HG03159 (cell line): ENCODE results near the gene SNX11.

Source experiments
- ATAC-seq: cut with Tn5 transposase; IDR thresholded peaks from one replicate; pipeline ENCODE4 v1.9.1; 2021; ENCODE audit warnings: mild to moderate bottlenecking, moderate library complexity; ENCODE audit not compliant: unreplicated experiment

The SNX11 gene

DNA sequence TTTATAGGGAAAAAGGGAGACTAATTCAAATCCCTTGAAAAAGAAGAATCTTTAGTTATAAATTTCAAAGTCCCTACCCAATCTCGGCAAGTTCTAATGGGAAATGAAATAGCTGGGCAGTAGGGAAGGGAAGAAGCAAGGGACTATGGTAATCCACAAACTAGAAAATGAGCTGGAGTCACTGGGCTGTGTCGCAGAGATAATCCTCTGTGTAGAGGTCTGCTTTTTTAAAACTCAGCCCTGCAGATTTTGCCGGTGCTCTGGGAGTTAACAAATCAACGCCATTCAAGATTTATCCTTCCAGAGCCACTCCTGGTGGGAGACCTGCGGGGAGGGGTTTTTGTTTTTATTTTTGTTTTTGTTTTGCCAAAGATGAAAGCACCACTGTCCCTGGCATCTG, 20.8 kb downstream of the SNX11 start:
- no peak for ATAC-seq

DNA sequence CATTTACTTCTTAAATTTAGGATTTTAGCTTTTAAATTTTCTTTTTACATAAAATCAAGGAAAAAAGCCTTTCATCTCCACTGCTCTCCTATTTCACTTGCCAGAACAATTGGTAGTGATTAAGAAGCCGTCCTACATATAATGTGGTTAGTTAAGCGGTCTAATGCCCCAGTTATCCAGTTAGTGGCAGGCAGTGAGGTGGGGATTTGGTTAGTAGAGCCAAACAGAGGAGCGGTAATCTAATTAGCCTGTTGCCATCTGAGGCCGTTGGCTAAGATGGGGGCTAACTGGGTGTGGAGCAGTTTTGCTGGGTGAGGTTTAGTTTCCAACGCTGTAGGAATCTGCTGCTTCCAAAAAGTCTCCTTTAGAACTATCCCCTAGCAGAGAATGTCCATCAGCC, 22.4 kb downstream of the SNX11 start:
- ATAC-seq: no peak

DNA sequence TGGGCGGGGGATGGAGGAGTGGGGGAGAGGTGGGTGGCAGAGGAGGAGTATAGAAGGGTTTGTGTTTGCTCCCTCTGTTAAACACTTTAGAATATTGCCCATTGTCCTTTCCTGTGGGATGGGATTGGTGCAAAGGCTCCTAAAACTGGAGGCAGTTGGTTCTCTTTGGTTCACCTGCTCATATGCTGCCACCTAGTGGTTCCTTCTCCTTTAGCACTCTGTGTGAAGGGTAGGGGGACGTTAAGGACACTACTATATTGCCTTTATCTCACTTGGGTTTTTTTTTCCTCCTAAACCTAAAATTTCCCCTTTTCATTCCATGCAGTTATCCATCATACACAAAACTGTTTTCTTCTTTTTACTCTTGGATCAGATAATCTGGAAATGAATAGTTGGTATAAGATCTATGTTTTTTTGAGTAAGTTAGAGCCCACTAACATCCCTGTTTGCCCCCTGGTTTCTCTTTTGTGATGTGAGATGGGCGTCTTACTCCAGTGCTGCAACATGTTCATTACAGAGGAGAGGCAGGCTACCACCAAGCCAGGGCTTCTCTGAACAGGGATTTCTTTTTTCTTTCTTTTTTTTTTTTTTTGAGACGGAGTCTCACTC, 23.8 kb downstream of the SNX11 start:
- ATAC-seq: no peak

DNA sequence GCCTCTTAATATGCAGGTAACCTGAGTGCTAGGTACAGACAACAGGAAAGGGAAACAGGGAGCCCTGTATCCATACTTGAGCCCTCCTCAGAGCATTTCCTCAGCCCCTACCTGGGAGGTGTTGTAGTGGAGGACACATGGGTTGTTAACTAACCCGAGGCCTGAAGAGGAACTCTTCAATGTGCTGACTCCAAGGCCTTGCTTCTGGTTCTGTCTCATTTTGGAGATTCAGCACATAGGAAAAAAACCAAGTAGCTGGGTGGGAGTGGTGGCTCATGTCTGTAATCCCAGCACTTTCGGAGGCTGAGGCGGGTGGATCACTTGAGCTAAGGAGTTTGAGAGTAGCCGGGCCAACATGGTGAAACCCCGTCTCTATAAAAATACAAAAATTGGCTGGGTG, 24.8 kb downstream of the SNX11 start:
- no peak for ATAC-seq

DNA sequence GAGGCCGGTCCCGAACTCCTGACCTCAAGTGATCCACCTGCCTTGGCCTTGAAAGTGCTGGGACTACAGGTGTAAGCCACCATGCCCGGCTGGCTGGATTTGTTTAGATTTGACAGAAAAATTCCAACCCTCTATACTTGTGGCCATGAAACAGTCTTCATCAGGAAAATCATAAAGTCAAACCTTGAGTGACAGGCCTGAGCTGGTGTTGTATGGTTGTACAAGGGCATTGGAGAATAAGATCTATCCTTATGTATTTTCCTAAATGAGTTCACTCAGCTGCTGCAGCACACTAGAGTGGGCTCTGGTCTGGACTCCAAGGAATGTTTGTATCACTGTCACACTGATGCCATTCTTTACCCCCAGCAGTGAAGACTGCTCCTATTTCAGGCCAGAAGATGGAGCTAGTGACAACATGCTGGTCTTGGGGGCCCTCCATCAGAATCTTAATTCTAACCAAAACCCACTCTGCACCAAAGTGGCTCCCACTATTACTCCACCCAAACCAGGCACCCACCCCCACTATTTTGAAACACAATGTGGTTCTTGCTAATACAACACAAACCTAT, 27.4 kb downstream of the SNX11 start:
- ATAC-seq: no peak

DNA sequence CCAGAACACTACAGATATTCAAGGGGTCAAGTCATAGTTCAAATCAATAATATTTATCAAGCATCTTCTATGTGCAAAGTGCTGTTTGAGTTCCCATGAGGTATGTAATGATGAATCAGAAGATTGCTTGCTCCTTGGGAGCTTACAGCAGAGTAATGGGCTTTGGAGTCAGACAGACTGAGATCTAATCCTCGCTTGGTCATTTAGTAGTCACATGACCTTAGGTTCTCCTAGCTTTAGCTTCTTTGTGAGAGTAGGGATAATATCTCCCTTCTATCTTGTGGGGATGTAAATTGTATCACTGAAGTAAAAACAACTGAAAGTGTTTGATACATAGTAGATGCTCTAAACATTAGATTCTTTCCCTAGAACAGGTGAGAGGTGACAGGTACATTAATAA, 30.1 kb downstream of the SNX11 start:
- no peak for ATAC-seq

DNA sequence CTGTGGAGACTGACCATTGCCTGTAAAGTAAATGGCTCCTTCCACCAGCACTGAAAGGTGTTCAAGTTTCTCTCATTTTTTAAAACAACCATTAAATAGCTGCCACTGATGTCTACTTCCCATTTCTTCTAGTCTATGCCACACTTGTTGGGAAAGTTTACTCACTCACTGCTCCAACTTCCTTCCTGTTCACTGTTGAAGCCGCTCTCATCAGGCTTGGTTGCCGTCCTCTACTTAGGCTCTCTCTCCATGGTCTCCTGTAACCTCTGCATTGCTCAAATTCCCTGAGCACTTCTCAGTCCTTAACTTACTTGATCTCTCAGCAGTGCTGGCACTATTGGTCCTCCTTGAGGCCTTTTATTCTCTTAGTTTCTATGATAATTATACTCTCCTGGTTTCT, 32.4 kb downstream of the SNX11 start:
- ATAC-seq: no peak

DNA sequence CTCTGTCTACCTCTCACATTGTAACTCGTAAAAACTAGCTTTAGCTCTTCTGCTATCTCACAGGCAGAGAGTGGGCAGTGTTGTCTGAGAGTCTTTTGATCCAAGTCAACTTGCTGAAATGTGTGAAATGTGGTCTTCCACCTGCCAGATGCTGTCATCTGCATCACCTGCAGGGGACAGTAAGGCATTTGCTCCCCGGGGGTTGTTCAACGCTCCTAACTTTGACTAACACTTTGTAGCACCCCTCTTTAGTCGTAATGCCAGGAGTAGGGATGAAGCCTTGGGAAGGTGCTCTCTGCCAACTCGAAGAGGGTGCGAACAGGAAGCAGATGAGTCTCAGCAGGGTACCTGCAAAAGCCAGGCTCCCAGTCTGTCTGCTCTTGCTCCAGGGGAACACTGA, 36.1 kb downstream of the SNX11 start:
- ATAC-seq: no peak

DNA sequence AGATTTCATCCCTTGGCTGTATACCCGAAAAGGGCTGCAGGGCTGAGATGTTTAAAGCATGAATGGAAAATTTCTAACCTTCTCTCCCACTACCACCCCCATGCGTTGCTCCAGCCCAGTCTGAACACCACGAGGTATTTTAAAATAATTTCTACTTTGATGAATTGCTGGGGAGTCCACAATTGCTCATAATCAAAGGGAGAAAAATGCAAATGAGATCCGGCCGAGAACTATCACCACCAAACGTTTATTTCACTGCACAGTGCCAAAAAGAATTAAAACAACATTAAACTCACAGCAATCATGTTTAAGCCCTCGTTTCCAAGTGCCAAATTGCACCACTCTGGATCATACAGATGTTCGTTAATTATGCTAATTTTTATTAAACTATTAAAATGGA, 36.7 kb downstream of the SNX11 start:
- ATAC-seq: no peak

DNA sequence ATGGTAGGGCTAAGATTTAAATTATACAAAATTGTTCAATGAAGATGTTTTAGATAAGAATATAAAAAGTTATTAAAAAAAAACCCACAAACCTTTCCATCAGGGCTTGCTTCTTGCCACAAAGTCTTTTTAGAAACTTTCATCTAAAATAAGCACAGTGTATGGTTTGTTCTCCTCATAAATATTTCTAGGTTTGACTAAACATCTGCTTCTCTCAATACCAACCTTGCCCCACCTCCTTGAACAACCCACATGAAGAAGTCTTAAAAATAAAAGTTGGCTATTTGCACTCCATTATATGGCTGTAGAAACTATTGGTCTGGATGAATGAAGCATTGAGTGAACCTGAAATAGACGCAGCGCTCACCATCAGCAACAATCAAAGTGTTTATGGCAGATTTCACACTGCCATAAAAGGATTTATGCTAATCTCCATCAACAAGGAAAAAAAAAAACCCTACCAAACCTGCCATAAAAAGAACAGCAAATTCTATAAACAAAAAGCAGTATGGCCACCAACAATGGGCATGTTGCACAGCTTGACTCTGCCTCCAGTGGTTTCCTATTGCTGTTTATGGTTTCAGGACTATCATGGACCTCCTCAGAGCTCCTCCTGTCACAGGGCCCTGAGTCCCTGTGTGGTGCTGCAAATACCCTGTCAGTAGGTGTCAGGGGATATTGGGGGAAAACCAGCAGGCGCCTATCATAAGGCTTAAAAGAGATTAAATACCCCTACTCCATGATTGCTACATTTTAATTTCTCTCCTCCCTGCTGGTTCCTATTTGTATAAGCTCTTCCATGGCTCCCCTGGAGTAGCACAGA, 37.6 kb downstream of the SNX11 start:
- ATAC-seq: no peak

DNA sequence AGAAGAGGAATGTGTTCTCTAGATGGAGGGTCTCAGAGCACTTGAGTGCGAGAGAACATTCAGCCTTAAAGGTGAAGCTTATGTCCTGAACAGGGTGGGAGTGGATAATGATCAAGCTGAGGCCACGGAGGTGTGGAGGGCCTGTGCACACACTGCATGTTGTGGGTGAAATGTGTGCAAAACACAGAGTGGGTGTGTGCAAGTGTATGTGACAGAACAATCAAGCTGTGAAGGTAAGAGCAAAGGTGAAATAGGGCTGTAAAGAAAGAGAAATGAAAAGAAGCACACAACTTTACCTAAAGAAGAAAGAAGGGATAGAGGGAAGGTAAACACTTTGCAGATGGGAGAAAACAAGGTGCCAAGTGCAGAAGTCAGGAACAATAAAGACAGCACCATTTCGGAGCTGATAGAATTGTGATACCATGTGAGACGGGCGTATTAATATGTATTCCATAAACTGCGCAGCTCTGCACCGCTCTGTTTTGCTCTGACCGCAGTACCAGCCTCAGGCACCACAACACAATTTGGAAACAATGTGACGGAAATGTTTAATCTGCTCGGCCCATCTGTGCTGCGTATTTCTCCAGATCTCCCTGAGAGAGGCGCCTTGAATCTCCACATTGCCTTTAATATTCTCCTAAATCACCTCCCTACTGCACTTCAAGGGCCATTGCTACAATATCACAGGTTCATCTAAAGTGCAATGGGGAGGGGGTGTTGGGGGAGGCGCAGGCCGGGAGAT, 40.6 kb downstream of the SNX11 start:
- ATAC-seq: no peak

DNA sequence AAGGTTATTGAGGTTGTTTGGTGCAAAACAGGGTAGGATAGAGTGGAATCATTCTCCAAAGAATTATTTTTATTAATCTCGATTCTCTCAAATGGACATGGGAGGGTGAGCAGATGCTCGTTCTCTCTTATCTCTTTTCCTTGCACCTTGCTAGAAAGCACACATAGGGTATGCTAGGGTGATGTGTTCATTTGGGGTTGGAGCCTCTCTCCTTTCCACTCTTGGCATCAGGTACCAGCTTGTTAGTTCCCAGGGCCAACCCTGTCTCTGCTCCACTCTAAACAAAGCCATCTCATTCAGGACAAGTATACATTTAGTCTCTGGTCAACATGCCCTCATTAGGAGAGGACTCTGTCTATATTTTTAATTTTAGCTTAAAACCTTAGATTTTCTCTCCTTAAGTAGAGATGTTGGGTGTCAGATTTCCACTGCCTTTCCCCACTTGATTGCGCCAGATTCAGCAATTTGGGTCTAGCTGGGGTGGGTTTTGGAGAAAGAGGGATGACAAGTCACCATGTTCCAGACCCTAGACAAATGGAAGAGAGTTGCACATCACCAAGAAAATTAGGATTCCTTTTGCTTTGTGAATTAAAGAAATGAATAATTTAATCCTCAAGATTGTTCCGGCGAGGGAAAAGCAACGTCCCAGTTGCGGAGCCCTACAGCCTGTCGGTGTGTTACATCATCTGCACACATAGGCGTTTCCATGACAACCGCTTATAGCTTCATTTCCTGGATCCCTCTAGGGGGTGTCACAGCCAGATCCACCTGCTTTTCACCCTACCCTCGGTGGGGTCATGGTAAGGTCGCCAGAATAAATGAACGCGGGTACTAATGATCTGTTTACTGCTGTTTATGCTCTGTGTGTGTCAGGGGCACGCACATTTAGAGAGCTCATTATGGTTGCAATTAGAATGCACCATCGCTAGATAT, 41.6 kb downstream of the SNX11 start:
- ATAC-seq: no peak

DNA sequence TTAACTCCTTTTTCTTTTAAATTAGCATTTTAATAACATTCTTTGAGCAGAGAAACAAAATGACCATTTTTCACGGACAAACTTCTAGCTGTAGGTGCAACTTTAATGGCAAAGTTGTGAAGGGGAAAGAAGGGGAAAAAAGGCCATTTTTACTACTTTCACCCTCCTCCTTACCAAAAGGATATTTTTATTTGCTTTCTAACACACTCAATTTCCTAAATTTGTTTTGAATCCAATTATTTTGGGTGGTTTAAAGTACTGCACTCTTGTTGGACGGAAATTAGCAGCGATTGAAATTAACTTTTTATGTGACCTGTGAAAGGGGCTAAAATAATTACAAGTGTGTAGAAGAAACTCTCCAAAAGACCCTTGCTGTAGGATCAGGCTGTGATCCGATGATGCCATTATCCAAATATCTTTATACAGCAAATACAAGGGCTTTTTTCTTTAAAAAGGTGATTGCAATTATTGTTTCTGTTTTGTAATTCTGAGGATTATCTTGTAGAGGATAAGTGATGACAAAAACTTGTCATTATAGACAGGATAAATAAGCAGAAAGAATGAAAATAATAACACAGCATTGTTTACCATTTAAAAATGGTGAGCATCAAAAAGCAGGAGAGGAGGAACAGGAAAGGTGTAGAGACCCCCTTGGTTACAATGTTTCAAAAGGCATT, 42.4 kb downstream of the SNX11 start:
- no peak for ATAC-seq

DNA sequence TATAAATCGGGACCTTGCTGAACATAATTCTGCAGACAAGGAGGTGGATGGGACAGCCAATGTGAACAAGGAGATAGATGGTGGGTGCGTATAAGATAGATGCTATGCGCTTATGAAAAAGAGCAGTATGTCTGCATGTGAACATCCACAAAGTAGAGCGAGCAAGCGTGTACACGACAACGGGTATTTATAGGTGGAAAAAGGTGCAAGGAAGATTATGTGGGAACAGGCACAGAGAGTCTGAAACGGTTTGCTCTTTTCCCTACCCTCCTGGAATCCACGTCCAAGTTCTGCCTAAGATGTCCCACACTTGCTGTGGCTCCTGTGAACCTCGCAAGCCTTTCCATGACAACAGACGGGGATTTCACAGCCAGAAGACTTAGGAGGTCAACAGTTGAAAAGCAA, 43.0 kb downstream of the SNX11 start:
- ATAC-seq: no peak

DNA sequence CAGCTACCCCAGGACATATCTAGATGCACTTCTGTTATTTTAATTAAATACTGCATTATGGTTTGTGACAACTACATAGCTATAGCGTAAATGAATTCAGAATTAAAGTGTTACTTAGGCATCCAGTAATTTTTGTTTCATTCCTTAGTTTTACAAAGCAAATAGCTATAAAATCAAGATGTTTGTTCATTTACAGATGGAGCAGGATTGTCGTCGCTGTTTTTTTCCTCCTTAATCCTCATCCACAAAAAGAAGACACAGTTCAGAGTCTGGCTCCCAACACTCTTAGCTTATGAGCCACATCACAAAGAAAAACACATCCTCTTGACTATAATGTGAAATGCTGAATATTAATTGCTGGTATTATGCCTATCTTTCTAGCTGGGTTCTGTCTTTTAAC, 43.7 kb downstream of the SNX11 start:
- ATAC-seq: no peak

DNA sequence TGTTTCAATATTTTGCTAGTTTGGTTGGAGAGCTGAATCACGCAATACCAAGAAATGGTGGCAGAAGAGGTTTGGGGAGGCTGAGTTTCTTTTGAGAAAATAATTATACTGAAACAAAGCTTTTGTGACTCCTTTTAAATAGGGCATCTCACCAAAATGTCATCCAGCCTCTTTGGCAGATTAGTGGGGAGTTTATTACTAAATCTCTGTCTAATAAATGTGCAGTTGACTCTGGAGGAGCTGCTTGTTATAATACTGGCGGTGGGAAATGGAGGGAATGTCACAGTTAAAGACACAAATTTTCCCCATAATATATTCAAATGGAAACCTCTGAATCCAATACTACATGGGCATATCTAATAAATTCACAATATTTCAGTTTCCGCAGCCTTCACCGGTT, 44.7 kb downstream of the SNX11 start:
- no peak for ATAC-seq

DNA sequence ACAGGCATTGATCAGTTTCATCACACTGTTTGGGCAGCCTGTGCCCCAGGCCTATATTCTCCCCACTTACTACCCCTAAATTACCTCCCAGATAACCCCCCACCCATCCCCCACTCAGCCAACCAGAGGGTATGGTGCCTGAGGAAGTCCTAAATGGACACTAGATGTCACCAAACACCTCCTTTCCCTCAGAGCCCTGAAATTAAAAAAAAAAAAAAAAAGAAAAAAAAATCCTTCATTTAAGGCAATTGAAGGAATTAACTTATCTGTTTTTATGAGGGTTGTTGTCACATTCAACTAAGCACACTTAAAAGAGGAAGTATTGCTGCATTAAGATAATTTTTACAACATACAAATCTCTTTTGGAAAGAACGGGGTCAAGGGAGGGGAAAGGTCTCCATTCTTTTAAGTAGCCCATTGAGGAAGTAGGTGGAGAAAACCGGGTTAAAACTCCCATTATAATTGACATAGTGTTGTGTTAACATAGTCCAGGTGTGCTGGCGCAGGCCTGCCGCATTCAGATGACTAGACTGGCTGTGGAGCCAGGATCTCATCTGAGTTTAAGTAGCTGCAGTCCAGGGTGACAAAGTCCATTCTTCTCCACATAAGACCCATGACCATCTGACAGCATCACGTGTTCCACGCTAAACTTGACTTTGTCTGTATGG, 46.3 kb downstream of the SNX11 start:
- ATAC-seq: no peak

DNA sequence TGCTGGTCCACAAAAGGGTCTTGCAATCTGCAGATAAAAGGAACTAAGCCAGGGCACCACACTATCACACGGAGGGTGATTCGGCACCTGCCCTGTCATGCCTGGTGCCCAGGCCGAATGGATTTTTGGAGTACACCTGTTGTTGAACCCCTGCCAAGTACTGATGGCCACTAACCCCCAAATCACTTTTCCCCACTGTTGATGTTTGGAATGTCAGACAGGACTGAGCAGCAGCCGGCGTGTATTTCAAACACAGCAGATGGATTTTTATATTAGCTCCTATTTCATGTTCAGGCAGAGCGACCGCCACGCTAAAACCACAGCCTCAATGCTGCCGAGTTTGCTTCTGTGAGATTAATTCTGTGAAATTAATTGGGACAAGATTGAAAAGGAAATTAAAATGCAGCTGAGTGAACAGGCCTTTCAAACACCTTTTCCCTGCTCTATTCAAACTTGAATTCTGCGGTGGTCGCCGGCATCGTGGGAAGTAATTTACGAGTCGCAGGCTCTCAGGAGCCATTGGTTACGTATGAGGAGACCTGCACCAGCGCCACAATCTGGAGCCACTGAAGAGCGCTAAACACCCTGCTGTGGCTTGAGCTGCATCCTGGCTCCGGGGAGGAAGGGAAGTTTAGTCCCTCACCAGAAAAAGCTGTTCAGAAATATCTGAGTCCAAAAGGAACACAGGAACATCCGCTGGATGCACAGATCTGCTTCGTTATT, 48.5 kb downstream of the SNX11 start:
- no peak for ATAC-seq

DNA sequence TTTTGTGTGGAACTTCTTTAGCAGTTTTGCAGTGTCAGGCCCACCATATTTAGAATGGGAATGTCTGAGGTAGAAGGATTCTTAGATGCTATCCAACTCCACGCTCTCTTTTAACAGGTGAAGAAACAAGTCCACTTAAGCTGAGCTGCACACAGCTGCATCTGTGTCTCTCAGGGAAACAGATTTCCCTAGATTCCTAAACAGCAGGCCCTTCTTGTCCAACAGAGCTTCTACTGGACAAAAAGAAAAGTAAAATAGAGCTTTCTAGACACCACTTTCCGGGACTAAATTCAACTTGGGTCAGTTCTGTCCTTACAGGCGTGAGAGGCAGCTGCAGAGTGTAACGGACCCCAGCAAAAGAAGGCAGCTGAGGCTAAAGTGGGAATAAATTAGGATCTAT, 51.7 kb downstream of the SNX11 start:
- no peak for ATAC-seq
